HG03521 (cell line): ENCODE data around the gene GPR143.
"Not testable (repeated sequence)": the region's sequence is repeated elsewhere in the genome, so short reads cannot be mapped to it uniquely, and the experiment has no call there.

ENCODE experiments used
- ATAC-seq: cut with Tn5 transposase; IDR thresholded peaks from one replicate; pipeline ENCODE4 v1.9.1; 2021; ENCODE audit warnings: mild to moderate bottlenecking, moderate library complexity; ENCODE audit not compliant: unreplicated experiment

Gene GPR143

DNA sequence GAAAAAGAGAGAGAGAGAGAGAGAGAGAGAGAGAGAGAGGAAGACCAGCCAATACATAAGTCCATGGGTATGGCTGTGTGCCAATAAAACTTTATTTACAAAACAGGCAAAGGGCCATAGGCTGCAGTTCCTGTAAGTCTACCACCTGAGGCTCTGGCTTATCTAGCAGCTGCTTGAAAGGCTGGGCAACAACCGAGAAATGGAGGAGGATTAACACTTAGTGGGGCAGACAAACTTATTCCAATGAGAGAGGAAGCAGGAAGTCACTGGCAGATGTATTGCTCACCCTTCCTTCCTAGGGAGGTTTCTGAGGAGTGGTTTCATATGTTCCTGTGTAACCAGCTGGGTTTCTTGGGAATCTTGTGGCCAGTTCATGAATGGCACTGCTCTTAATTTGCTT lies 4.7 kb upstream of the GPR143 start:
- ATAC-seq: no peak

GRCh38 chrX:9768321-9768839 lies 2.7 kb upstream of the GPR143 start:
- ATAC-seq: not testable (repeated sequence)

DNA sequence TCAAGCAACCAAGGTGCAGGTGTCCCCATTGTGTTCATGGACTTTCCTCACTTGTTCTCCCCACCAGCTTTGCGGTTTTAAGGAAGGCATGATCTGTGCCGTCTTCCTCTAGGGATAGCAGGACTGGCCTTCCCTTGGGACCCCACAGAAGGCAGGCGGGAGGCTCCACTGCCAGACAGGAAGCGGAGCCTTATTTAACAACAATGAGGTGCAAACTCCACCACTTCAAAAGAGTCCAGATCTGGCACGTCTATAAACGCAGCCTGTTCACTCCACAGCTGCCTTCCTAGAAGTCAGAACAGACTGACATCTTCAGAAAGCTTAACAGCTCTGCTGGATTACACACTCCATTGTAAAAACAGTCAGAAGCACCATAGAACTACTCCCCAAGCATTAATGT lies 1.7 kb upstream of the GPR143 start:
- no peak for ATAC-seq

DNA sequence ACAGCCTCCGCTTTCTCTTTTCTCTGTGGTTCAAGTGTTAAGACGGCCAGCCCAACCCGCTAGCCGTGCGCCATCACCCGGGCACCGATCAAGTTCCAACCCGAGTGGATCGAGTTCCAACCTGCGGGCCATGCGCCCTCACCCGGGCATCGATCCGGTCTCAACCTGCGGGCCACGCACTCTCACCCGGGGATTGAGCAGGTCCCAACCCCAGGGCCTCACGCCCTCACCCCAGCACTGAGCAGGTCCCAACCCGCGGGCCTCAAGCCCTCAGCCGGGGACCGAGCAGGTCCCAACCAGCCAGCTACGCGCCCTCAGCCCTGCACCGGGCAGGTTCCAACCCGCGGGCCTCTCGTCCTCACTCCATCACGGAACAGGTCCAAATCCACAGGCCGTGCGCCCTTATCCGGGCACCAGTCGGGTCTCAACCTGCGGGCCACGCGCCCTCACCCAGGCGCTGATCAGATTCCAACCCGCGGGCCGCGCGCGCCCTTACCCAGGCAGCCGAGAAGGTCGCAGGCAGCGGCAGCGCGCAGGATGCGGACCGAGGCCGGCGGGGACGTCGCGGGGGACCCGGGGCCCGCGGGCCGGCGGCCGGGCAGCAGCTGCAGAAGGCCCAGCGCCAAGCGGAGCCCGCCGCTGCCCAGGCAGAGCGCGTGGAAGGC lies 443 bp downstream of the GPR143 start:
- no peak for ATAC-seq

GRCh38 chrX:9759337-9759736 lies 6.3 kb downstream of the GPR143 start:
- ATAC-seq: no peak

- no peak for ATAC-seq
Observed at GRCh38 chrX:9758021-9758638, 7.5 kb downstream of the GPR143 start.

DNA sequence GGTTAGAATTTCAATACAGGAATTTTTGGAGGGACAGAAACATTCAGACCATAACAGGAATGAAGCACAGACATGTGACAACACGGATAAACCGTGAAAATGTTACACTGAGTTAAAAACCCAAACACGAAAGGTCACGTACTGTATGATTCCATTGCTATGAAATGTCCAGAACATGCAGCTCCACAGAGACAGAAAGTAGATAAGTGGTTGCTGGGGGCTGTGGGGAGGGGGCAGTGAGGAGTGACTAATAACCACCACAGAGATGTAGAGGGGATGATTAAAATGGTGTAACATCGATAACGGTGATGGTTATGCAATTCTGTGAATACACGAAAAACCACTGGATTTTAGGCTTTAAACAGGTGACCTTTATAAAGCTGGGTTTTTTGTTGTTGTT lies 8.3 kb downstream of the GPR143 start:
- no peak for ATAC-seq

- ATAC-seq: no peak
Observed at GRCh38 chrX:9749146-9749692, 16.4 kb downstream of the GPR143 start.

- no peak for ATAC-seq
Observed at GRCh38 chrX:9747644-9748043, 18.0 kb downstream of the GPR143 start.

GRCh38 chrX:9746148-9746888 lies 19.3 kb downstream of the GPR143 start:
- ATAC-seq: no peak

DNA sequence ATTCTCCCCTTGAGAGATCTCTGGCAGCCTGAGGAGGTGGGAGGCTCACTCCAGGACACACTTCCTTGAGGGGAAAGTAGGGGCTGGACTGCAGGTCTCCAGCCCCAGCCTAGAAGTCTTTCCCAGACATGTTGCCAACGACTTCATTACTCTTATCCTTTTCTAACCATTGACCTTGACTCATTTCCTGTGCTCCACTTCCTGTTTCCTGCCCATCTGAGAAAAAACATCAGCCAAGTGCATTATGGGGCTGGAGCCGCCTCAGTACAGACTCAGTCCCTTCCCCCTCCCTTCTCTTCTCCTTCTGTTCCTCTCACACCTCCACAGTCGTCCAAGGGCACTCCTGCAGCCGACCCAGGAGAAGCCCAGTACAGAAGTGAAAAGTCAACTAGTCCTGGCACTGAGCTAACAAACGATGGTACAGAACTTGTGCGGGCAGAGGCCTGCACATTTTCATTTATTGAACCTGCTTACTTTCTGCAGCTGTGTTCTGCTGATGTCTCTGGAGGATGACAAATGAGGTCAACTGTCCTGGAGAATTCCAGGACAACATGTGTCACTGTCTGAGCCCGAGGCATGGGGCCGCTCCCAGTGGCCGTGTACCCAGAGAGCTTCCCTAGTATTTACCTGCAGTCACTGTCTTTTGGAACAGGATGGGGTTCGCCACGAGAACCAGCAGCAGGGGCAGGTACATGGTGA lies 20.1 kb downstream of the GPR143 start:
- no peak for ATAC-seq

DNA sequence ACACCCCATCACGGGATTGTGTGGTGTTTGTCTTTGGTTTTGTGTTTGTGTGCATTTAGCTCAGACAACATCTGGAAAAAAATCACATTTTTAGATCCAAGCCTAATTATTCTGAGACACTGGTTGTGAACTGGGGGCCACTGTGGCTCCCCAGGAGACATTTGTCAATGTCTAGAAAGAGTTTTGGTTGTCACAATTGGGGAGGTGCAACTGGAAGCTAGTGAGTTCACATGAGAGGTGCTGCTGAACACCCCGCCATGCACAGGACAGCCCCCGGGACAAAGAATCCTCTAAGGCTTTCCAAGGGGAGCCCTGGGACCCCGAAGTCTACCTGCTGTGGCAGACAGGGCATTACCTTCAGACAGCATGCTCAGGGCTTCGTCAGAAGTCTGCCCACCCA lies 26.5 kb downstream of the GPR143 start:
- no peak for ATAC-seq

- no peak for ATAC-seq
Observed at GRCh38 chrX:9738151-9738550, 27.5 kb downstream of the GPR143 start.

DNA sequence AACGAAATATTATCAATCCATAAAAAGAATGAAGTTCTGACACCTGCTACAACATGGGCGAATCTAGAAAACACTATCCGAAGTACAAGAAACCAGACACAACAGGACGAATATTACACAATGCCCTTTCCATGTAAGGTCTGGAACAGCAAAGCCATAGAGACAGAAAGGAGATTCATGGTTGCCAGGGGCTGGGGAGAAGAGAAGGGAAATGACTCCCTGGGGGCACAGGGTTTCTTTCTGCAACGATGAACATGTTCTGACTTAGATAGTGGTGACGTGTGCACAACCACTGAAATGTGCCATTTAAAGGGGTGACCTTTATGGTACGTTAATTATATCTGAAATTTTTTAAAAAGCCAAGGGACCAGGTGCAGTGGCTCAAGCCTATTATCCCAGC lies 28.3 kb downstream of the GPR143 start:
- no peak for ATAC-seq

DNA sequence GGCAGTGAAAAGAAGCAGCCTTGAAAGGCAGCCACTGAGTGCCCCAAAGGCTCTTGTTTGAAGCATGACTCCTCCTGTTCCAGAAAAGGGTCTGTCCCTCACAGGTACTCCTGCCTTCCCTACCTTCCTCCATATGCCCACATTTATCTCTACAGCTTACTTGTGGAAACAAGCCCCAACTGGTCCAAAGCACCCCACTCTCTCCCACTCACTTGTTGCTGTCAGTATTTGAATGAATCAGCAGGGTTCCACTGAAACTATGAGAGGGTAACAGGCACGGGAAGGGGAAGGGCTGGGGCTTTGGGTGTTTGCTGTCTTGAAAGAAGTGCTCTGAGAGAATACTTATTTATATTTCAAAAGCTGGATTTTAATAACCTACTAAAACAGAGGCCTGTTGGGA lies 34.9 kb downstream of the GPR143 start:
- ATAC-seq: no peak

DNA sequence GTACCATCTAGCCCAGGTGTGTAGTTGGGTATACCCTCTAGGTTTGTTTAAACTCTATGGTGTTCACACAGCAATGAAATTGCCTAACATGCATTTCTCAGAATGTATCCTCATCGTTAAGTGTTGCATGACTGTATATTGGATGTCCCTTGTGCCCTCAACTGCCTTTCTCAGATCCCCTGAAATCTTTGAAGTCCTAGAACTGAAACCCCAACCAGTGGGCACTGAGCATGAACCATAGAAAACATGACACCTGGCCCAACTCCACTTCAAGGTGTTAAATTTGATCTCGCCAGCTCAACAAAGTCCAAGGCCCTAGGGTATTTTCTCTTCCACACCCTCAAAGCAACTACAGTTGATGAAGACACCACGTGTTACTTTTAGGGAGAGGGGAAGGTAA lies 35.6 kb downstream of the GPR143 start:
- ATAC-seq: no peak

DNA sequence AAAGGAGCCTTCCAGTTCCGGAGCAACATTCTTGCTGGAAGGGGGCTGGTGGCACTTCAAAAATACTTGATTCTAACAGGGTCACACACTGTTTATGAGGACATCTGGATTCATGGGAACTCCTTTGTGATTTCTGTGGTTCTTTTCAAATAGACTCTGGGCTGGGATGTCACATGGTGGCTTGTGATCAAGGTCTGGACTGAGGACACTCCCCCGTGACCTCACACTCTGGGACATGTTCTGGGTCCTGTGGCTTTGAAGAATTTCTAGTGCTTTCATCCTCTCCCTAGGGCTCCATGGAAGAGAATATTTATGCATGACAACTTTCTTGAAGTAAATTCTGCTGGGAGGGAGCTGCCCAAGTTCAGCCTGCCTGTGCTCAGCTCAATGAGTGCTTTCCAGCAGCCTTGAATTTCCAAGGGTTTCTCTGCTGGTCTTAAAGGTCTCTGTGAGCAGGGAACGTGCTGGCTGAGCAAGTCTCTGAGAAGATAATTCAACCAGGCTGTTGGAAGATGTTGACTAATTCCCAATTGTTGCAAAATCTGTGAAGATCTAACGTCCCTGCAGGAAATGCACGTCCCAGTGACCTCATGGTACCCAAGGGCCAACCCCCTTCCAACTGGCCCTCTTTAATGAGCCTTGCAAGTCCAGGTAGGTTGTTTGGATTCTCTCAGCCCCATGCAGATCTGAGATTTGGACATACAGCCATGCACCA lies 36.3 kb downstream of the GPR143 start:
- ATAC-seq: no peak

GRCh38 chrX:9728261-9728660 lies 37.4 kb downstream of the GPR143 start:
- ATAC-seq: no peak

DNA sequence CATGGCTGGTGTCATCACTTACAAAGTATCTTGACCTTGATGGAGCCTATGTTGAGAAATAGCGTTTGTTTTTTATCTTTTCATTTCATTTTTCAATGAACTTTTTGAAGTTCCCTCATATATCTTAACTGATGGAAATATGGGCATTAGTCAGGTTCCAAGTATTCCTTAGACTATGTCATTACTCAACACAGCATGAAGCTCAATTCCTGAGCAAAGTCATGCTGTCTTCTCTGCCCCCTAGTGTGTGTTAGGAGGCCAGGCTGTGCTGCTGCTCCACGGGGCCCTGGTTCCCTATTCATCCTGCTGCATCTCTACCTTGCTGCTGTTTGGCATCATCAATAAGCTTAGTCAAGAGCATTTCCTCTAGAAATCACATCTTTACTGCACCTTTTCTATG lies 40.9 kb downstream of the GPR143 start:
- ATAC-seq: no peak

GRCh38 chrX:9717376-9717775 lies 48.3 kb downstream of the GPR143 start:
- no peak for ATAC-seq

- ATAC-seq: no peak
Observed at GRCh38 chrX:9710332-9710731, 55.3 kb downstream of the GPR143 start.
